Measurements from ENCODE around the gene EPB41L3. TPM values are rescaled to one million over a fixed set of nuclear protein-coding genes. Genes with fewer than 3 reads are reported as not detected.

The EPB41L3 gene
- total RNA-seq, 1 experiment from 2014 or later, result 0.34 TPM

GRCh38 chr18:5419030-5419429 lies 124.8 kb downstream of the EPB41L3 start:
- Histone ChIP-seq H3K9ac (ENCODE audit: low read length) (no peak overlapping the region), H3K4me2 (ENCODE audit: low read length) (no peak overlapping the region), H3K36me3 (ENCODE audit: control insufficient read depth in 1 of 2, insufficient read depth in 2 of 2, low read length in 2 of 2) (no peaks in the 10 kb centered on the region), H3K27ac (ENCODE audit: low read depth, low read length) (no peak overlapping the region), H2AFZ (ENCODE audit: low read depth, low read length, poor library complexity, severe bottlenecking) (no peak overlapping the region), H3K9me3 (ENCODE audit: control insufficient read depth in 1 of 2, insufficient read depth in 1 of 2, low read depth in 1 of 2, low read length in 2 of 2) (peaks cover 0 to 34% of the 10 kb centered on the region in 2 experiments; a peak in 2 of 4 replicates), H3K4me1 (ENCODE audit: control insufficient read depth in 1 of 2, insufficient read depth in 2 of 2, low read length in 2 of 2) (no peaks in the 10 kb centered on the region), H3K9me2 (ENCODE audit: insufficient read depth) (no peaks in the 10 kb centered on the region), H3K79me2 (ENCODE audit: insufficient read depth, low read length) (no peaks in the 10 kb centered on the region), H3K4me3 (replicated peaks in 1 of 2; ENCODE audit: low read depth in 1 of 2, low read length in 2 of 2) (no peak overlapping the region), H3K27me3 (ENCODE audit: insufficient read depth, low read length) (no peaks in the 10 kb centered on the region), H4K20me1 (ENCODE audit: insufficient read depth) (no peaks in the 10 kb centered on the region)
- ATAC-seq (no peak), DNase-seq (ENCODE audit: low read depth, low spot score) (no peak)
- ChIA-PET RAD21 (ENCODE audit: low non-redundant PET in 1 of 2, low total read pairs in 2 of 2, uncharacterized antibody in 2 of 2, unreplicated experiment in 2 of 2) (no interaction called here), CTCF (no interaction called here), POLR2A (no interaction called here)
- intact Hi-C loops (cut with micrococcal nuclease), result loop anchor here (10.0 kb wide), 1 partner anchor 456 kb away; no protein-coding TSS in a partner anchor
- TF ChIP-seq ZNF274 (IDR thresholded peaks at IDR 0.05; ENCODE audit: low read depth, low read length) (no peak), CTCF (IDR thresholded peaks at IDR 0.05 in 2 of 3, conservative IDR thresholded peaks at IDR 0.05 in 1 of 3; ENCODE audit: borderline replicate concordance in 1 of 3, insufficient read depth in 1 of 3, low read depth in 2 of 3, low read length in 2 of 3) (no peak), ATF3 (IDR thresholded peaks at IDR 0.05) (no peak), REST (IDR thresholded peaks at IDR 0.05; ENCODE audit: low read depth) (no peak), CEBPB (IDR thresholded peaks at IDR 0.05; ENCODE audit: low read depth) (no peak), EZH2 (IDR thresholded peaks at IDR 0.05) (no peak), ELF1 (IDR thresholded peaks at IDR 0.05; ENCODE audit: borderline replicate concordance, low read depth) (no peak), TCF7L2 (IDR thresholded peaks at IDR 0.05; ENCODE audit: borderline replicate concordance, extremely low read depth, insufficient read depth, insufficient read length) (no peak), SIN3A (IDR thresholded peaks at IDR 0.05; ENCODE audit: low read depth) (no peak), SP1 (IDR thresholded peaks at IDR 0.05; ENCODE audit: low read depth) (no peak), FOSL1 (IDR thresholded peaks at IDR 0.05; ENCODE audit: low read depth) (no peak), RAD21 (IDR thresholded peaks at IDR 0.05; ENCODE audit: low read depth) (no peak)
- no TSS peak for BruUV-seq (replicated peaks)

Measured in HCT116 (cell line).